ENCODE data around the gene SLC31A1.

DNA sequence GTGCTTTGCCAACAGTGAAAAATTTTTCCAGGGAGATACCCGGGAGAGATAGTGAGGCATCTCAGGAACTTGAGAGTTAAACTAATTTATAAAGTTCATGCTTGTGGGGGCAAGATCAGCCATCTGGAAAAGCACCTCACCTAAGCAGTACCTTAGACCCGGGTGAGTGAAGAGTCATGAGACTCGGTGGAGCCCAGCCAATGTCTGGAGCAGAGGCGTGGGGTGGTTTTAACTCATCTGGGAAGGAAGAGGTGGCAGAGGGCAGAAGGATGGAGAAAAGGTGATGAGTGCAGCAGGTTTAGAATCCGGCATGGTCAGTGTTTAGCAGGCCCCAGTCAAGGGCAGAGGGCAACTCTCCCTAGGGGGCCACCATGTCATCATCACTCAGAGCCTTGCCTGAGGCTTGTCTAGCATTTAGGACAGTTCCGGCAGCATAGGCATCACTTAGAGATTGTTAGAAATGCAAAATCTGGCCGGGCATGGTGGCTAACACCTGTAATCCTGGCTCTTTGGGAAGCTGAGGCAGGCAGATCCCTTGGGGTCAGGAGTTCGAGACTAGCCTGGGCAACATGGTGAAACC lies 86.1 kb downstream of the SLC31A1 start:
- TF ChIP-seq, protein P1, sequence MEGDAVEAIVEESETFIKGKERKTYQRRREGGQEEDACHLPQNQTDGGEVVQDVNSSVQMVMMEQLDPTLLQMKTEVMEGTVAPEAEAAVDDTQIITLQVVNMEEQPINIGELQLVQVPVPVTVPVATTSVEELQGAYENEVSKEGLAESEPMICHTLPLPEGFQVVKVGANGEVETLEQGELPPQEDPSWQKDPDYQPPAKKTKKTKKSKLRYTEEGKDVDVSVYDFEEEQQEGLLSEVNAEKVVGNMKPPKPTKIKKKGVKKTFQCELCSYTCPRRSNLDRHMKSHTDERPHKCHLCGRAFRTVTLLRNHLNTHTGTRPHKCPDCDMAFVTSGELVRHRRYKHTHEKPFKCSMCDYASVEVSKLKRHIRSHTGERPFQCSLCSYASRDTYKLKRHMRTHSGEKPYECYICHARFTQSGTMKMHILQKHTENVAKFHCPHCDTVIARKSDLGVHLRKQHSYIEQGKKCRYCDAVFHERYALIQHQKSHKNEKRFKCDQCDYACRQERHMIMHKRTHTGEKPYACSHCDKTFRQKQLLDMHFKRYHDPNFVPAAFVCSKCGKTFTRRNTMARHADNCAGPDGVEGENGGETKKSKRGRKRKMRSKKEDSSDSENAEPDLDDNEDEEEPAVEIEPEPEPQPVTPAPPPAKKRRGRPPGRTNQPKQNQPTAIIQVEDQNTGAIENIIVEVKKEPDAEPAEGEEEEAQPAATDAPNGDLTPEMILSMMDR (IDR thresholded peaks at IDR 0.05) = no peak
- no peak for TF ChIP-seq POLR2AphosphoS5 (IDR thresholded peaks at IDR 0.05; ENCODE audit: low read depth, low read length)
- TF ChIP-seq, protein P2, sequence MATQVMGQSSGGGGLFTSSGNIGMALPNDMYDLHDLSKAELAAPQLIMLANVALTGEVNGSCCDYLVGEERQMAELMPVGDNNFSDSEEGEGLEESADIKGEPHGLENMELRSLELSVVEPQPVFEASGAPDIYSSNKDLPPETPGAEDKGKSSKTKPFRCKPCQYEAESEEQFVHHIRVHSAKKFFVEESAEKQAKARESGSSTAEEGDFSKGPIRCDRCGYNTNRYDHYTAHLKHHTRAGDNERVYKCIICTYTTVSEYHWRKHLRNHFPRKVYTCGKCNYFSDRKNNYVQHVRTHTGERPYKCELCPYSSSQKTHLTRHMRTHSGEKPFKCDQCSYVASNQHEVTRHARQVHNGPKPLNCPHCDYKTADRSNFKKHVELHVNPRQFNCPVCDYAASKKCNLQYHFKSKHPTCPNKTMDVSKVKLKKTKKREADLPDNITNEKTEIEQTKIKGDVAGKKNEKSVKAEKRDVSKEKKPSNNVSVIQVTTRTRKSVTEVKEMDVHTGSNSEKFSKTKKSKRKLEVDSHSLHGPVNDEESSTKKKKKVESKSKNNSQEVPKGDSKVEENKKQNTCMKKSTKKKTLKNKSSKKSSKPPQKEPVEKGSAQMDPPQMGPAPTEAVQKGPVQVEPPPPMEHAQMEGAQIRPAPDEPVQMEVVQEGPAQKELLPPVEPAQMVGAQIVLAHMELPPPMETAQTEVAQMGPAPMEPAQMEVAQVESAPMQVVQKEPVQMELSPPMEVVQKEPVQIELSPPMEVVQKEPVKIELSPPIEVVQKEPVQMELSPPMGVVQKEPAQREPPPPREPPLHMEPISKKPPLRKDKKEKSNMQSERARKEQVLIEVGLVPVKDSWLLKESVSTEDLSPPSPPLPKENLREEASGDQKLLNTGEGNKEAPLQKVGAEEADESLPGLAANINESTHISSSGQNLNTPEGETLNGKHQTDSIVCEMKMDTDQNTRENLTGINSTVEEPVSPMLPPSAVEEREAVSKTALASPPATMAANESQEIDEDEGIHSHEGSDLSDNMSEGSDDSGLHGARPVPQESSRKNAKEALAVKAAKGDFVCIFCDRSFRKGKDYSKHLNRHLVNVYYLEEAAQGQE (IDR thresholded peaks at IDR 0.05; ENCODE audit: insufficient read depth in 1 of 2, low read depth in 2 of 2, low read length in 1 of 2) = no peak

Data from Panc1 (cell line).